Stimulated activated CD4-positive, alpha-beta T cell treated with anti-CD3 and anti-CD28 coated beads, Interleukin-4, amount 100 ng/mL, for 48 hours (primary cell): ENCODE measurements around the gene CDC6.

Source experiments
- DNase-seq, 2 donors: peaks; one replicate each; pipeline ENCODE4 v3.0.0-alpha.2; 2020; ENCODE audit warnings: low read depth in 2 of 2

Gene CDC6

DNA sequence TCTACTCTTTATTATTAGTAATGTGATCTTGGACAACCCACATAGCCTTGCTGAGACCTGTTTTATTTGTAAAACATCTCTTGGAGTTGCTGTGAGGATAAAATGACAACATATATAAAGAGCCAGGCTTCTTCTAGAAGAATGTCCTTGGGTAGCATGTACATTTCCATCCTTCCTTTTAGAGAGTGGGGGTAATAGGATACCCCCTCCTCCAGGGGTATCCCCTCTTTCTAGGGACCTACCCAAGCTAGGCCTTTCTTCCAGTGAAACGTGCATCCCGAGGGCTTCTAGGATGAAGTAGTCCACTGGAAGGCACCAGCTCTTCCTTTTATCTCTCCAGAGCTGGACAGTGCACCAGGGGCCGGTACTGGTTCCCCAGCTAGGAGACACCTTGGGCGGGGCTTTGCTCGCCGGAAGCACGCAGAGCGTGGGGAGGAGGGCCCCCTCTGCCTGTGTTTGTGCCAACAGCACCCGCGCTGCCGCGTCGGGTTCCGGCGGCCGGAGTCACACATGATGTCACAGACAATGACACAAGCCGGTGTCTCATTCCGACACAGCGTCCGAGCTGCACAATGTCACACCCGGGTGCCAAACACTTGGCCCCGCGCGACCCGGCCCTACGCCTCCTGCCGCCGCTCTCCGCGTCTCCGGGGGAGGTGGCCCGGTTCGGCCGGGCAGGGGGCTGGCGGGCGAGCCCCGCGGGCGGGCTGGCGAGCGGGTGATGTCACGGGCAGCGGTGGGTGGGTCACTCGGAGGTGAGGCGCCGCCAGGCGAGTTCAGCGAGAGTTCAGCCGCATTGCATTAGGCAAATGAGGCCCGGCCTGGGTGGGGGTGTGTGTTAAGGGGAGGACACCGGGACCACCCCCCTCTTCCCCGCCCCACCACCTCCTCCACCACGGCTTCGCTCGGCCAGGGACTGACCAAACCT, 53.5 kb downstream of the CDC6 start:
- DNase-seq: peak; percentile 69 to 84

DNA sequence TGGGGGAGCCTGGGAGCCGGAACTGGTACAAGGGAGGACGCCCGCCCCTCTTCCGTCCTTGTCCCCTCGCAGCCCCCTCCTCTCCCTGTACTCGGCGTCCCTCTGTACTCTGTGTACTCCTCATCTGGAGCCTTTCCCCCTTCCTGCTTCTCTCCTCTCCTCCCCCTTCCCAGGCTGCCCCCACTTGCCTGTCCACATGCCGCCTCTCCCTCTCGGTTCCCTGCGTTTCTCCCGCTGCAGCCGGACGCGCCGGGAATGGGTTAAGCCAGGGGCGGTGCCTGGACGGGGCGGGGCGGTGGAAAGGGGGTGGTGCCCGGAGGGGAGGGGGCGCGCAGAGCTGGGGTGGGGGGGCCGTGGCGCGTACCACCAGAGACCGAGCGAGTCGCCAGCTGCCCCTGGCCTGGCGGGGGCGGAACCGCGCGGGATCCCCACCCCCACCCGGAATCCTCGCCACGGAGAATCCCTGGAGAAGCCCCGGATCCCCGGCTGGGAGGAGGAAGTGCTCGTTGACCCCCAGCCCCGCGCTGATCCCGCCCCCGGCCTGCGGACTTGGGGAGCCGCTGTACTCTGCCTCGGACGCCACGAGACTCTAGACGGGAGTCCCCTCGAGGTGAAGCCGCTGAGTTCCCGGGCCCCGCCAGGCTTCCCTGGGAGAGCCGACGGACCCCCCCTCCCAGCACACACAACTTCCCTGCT, 54.3 kb downstream of the CDC6 start:
- DNase-seq: no peak

DNA sequence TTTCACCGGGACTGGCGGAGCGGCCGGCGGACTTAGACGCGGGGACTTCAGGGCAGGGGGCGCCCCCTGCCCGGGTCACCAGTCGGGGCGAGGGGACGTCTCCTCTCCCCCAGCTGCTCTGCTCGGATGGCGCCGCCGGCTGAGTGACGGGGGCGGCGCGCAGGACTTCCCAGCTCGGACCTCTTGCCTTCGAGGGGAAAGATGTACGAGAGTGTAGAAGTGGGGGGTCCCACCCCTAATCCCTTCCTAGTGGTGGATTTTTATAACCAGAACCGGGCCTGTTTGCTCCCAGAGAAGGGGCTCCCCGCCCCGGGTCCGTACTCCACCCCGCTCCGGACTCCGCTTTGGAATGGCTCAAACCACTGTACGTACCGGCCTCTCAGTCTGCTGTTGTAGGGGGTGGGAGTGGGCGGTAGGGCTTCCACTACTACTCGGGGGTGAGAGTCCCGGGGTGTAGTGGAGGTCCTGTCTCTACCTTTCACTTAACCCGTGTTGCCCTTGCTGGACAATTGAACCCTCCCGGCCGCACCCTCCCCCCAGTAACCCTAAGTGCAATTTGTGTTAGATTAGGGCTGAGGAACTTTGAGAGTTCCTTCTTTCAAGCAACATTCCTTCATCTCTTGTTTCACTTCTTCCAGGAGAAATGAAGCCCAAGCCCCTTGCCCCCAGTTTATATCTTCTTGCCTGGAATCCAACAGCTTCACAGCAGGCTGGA, 55.0 kb downstream of the CDC6 start:
- no peak for DNase-seq

DNA sequence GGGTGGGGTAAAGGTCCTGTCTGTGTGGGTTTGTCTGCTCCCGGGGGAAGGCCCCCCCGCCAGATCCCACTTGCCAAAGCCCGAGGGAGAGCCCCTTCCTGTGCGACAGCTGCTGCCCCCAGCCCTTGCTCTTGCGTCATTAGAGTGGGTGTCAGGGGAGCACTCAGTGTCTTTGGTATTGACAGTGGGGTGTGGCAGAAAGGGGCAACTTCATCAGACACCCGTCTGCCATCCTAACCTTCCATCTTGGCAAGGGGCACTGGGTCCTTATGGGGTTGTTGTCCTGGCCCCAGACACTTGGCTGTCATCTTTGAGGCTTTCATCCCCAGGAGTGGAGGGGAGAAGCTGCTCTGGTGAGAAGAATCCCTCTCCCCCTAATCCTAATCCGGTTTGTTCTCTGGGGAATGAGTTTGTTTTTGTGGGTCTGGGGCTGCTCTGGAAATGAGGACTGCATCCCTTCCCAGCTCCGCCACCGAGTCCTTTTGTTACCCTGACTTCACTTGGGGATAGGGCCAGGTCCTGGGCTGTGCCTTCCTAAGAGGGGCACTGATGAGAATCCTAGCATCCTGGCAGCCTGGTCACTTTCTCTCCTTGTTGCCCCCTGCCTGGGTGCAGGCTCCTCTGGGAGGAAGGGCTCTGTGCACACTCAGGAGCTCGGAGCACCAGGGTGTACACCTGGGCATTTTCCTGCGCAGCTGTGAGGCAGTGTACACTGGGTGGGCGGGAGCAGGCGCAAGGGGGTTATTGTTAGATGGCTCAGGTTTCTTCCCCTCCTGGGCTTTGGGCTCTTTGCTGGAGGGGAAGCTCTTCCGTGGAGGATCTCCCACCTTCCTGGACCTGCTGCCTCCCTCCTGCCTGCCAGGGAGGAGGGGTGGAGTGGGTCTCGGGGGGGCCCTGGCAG, 55.8 kb downstream of the CDC6 start:
- no peak for DNase-seq

DNA sequence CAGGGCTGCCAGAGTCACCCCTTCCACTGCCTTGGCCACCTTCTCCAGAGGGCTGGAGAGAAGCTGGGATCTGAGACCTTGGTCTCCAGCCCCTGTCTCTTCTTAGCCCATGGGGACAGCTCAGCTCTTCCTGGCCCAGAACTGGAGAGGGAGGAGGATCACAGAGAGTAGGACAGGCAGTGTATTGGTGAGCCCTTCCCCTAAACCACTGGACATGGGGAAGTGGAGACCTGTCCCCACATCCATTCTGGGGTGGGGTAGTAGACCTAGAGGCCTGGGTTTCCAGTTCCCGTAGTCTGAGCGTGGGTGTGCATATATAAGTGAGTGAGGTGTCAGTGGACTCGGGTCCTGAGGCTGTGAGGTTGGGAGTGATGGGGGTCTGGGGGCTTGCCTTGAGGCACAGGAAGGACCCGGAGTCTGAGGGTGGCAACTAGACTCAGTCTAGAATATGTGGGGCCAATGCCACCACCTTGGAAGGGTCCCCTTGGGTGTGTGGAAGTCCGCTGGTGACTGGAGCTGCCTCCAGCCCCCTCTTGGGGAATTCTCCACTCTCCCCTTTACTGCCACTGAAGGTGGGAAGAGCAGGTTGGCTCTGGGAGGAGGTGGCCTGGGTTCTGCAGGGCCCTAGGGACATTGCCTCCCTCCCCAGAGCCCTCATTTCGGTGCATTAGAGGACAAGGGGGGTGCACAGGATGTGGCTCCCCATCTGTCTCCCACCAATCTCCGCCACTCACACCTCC, 56.9 kb downstream of the CDC6 start:
- no peak for DNase-seq

DNA sequence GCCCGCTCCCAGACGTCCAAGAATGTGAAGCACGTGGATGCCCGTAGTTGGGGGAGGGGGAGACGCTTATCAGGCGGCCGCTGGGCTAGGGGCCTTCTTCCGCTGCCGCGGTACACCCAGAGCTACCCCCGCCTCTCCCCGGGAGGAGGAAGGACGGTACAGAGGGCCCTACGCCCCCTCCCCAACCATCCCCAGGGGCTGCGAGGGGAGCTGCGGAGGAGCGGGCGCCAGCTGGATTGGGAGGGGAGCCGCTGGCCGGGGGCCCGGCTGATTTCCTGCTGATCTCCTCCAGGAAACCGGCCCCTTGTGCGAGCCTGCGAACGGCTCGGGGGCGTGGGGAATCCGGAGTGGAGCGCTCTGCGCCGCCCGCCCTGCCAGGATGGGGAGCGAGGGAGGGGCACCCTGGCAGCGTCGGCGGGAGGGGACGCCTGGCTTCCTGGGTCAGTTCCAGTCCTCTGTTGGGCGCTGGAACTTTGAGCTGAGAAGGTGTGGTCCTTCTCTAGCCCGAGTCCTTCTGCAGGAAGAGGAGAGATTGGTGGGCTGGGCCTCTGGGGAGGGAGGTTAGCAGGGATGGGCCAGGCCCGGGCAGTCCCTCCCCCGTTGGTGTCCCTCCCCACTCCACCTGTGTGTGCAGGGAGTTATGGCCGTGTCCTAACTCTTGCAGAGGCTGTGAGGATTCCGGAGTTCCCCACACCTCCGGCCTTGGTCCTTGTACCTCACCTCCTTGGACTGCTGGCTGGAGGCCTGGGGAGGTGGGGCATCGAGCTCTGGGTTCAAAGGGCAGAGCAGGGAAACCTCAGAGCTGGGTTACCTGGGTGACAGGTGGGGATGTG, 57.7 kb downstream of the CDC6 start:
- DNase-seq: no peak

DNA sequence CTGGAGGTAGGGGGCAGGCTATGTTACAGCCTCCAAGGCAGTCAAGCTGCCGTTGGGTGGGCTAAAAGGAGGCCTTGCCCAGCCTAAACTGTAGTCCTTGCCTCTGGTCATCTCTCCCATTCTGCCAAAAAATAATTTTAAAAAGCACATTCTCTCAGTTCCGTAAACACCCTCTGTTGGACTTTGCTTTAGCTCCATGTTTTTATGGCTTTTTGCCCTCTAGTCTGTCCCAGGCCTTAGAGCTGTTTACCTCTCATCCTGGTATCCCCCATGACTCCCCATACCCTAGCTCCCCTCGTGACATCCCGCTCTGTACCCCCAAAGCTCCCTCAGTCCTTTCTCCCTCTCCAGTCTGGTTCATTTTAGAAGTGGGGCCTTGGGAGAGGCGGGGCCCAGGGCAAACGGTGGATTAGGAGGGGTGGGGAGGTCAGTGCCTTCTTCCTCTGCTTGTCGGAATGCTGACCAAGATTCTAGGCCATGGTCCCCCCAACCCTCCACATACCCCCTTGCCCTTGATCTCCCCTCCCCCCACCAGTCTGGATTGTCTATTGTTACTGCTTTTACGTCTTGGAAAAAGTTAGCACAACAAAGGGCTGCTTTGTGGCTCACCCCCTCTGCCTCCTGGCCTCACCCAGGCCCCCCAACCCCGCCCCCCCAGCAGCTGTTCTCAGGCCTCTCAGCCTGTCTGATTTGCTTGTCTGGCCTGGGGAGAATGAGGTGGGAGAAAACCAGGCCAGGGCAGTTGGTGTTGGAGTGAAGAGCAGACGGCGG, 58.5 kb downstream of the CDC6 start:
- DNase-seq: no peak

DNA sequence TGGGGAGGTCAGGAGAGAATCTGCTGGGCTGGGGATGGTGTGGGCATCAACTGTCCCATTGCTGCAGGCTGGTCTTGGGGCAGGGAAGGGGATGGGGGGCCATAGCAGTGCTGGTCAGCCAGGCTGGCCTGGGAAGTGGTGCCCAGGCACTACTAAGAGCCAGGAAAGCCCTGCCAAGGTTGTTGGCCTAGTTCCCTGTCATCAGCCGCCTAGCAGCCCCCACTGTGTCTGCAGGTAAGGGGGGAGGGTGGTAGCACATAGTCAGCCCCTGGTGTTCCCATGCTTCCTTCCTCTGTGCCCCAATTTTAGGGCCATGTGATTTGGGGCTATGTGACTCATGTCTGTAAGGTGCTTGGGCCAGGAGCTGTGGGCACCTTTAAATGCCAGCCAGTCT, 59.1 kb downstream of the CDC6 start:
- DNase-seq: no peak

DNA sequence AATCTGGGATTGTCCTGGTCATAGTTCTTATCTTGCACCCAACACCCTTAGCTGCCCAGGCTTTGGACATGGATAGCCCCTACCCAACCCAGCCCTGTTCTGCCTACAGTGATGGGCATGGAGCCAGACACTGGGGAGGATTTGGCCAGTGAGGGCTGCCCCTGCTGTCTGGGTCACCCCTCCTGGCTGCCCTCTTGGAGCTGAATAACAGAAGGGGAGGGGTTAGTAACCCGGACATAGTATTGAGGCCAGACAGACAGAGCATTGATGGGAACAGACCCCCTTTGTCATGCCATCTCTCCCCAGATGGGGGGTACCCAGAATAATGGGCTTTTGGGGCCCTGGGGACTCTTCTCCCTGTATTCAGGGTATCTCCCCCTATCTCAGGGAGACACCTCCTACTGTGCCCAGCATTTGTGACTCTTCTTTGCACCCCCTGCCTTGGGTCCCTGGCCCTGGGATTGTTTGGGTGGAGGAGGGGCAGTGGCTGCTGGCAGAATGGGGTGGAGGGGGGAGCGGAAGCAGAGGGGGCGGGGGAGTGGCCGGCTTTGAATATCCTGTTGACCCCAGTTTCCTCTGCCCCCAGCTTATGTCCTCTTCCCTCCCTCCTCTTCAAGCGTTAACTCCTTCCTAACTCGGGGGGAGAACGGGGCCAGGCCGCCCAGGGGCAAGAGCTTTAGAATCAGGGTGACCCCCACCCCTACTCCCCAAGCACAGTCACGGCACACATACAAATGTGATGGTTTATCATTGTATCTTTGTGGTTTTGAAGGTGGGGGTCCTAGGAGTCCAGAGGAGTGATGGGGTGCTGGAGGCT, 59.8 kb downstream of the CDC6 start:
- DNase-seq: no peak

DNA sequence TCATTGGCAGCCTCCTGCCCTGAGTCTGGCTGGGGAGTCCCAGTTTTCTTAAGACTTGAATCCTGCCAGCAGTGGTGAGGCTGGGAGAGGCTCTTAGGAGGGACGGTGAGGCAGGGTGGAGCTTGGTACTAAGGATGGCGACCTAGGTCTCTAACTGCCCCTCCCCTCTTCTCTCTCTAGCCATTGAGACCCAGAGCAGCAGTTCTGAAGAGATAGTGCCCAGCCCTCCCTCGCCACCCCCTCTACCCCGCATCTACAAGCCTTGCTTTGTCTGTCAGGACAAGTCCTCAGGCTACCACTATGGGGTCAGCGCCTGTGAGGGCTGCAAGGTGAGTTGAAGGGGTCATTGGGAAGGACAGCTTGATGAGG, 60.4 kb downstream of the CDC6 start:
- DNase-seq: no peak

DNA sequence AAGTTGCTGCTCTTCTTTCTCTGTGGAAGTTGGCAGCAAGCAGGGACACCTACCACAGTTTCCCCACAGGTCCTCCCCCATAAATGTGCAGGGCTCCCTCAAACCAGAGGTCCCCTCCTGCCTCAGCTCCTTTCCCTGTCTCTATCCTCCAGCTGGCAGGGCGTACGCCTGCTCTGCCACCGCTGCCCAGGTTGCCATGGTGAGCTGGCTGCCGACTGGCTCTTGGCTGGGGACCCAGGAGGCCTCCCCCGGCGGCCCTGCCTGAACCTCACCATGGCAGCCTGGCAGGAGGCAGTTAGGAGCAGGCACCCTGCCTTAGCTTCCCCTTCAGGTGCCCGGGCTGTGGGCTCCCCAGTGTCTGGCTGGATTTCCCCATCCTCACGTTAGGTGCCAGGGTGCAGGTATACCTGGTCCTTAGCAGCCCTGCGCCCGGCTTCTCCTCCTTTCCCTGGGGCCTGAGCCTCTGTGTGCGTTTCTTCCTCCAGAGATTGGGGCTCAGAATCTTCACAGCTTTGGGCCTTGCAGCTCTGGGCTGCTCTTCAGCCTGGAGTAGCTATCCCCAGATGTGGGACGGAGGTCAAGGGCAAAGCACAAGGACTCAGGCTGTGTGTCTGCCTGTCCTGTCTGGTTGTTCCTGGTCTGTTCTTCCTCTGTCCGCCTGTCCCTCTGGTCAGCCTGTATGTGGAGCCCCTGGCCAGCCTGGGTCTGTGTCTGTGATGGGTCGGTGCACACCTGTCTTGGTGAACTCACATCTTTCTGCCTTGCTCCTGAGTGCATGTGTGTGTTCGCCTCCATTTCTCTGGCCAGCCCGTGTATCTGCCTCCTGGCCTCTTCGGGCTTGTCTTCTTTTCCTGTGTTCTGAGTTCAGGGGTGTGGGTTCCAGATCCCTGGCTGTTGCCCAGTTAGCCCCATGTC, 61.1 kb downstream of the CDC6 start:
- no peak for DNase-seq

DNA sequence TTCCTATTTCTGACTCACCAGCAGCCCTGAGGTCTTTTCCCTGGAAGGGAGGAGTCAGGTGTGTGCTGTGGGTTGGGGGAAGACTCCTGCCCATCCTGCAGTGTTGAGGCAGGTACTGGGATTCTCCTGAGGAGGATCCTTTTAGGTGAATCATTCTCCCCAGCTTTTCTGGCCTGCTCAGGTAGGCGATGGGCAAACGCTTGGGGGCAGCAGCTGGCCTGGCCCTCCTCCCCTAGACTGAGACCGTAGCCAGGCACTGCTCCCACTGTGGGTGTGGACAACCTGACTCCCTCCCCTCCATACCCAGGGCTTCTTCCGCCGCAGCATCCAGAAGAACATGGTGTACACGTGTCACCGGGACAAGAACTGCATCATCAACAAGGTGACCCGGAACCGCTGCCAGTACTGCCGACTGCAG, 61.8 kb downstream of the CDC6 start:
- no peak for DNase-seq

DNA sequence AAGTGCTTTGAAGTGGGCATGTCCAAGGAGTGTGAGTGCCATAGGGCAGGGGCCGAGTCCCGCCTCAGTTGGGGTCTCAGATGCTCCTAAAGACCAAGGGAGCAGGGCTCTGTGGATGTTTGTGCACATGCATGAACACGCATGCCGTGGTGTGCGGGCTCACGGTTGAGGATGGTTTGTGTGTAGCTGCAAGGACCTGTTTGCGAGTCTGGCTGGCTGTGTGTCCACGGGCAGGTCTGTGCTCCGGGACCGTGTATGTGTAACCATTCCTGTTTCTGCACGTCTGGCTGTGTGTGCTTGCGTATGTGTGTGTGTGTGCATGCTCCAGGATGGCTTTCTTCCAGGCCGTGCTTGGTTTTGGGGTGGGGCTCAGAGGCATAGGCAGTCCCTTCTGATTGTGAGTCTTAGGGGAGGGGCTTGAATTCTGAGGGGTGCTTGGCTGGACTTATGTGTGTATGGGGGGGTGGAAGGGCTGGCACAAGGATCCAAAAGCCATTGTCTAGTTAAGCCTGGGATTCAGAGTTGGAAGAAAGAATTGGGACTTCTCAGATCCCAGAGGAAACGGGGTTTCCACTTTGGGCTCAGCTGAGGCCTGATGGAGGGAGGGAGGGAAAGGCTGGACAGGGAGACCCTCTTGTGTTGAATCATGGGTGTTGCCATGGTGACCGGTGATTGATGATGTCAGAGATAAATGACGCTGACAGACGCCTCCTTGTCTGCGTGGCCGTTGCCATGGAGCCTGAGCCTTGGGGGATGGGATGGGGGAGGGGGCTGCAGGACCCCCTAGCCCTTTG, 62.4 kb downstream of the CDC6 start:
- DNase-seq: no peak

DNA sequence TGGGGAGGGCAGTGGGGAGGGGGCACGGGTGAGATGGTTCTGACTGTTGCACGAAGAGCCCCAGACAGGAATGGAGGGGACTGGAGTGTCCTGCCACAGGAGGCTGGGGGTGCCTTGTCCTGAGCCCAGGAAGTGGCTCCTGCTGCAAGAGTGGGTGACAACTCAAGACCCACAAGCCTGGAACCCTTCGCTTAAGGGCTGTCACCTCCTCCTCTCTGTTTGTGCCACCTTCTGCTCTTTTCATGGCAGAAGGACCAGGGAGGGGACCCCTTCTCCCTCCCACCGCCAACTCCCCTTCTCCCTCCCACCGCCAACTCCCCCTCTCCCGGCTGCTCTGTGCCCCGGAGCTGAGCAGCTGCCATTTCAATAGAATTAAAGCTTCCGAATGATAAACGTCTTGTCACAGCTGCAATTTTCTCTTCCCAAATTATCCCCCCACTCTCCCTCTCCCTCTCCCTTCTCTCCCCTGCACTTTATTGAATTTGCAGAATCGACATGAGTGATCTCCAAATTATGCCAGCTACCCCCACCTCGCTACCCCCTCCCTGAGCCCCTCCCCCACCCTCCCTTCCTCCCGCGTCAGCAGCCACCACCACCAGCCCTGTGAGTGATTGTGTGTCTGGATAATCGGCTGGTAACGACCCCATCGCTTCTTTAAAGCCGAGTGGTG, 63.1 kb downstream of the CDC6 start:
- no peak for DNase-seq

DNA sequence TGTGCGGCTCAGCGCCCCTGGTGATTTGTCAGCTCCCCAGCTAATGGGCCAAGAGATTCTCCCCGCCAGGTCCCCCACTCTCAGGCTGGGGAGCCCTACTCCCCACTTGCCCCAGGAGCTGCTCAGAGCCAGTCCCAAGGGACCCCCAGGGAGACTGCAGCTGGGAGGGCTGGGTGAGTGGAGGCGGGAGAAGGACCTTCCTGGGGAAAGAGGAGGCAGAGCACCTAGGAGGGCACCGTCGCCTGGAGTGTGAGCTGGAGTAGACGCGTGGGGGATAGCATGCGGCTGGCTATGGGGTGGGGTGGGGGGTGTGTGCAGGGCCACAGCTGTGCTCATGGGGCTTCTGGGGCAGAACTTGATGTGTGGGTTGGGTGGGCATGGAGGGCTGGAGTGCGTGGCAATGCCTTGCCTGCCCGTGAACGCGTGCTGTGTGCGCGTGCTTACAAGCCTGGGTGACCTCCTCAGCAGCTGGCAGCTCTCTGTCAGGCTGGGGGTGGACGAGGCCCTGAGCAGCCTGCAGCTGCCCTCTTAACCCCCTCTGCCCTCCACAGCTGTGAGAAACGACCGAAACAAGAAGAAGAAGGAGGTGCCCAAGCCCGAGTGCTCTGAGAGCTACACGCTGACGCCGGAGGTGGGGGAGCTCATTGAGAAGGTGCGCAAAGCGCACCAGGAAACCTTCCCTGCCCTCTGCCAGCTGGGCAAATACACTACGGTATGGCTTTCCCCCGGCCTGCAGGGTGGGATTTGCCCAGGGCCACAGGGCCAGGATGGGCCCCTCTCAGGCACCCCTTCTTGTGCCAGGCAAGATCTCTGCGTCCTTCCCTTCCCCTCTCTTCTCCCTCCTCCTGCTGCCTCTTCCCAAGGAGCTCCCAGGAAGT, 63.9 kb downstream of the CDC6 start:
- no peak for DNase-seq
